H9 (cell line): Measurements from ENCODE around the gene FRMD4B. TPM values are rescaled to one million over a fixed set of nuclear protein-coding genes. Genes with fewer than 3 reads are reported as not detected.

ENCODE experiments used
- DNase-seq: peaks from one replicate; pipeline ENCODE4 v3.0.0-alpha.2; 2017
- H2AFZ ChIP-seq: one replicate; pipeline ENCODE4 v1.6.1; 2013; ENCODE audit warnings: mild to moderate bottlenecking, low read length, control low read depth, moderate library complexity
- H2AK5ac ChIP-seq: 2 replicates; pipeline ENCODE4 v1.6.1; 2013; ENCODE audit warnings: low read length, control low read depth, mixed read lengths; ENCODE audit not compliant: insufficient read length
- H2BK120ac ChIP-seq: one replicate; pipeline ENCODE4 v1.6.1; 2013; ENCODE audit warnings: low read depth, mild to moderate bottlenecking, low read length, control low read depth, inconsistent platforms; ENCODE audit not compliant: poor library complexity, severe bottlenecking
- H2BK12ac ChIP-seq: 2 replicates; pipeline ENCODE4 v1.6.1; 2013; ENCODE audit warnings: low read length, control low read depth, mixed read lengths, low read depth; ENCODE audit not compliant: insufficient read length
- H2BK15ac ChIP-seq: 2 replicates; pipeline ENCODE4 v1.6.1; 2013; ENCODE audit warnings: low read depth, low read length, control low read depth
- H2BK20ac ChIP-seq: one replicate; pipeline ENCODE4 v1.6.1; 2013; ENCODE audit warnings: low read depth, mild to moderate bottlenecking, low read length, control low read depth, inconsistent platforms; ENCODE audit not compliant: poor library complexity, severe bottlenecking
- H2BK5ac ChIP-seq: 2 replicates; pipeline ENCODE4 v1.6.1; 2013; ENCODE audit warnings: low read length, control low read depth, mixed read lengths; ENCODE audit not compliant: insufficient read length
- H3K14ac ChIP-seq: 2 replicates; pipeline ENCODE4 v1.6.1; 2013; ENCODE audit warnings: low read length, control low read depth; ENCODE audit not compliant: insufficient read depth
- H3K18ac ChIP-seq: 2 replicates; pipeline ENCODE4 v1.6.1; 2013; ENCODE audit warnings: low read depth, mild to moderate bottlenecking, mixed read lengths, low read length, control low read depth; ENCODE audit not compliant: insufficient read length
- H3K23ac ChIP-seq: 2 replicates; pipeline ENCODE4 v1.6.1; 2013; ENCODE audit warnings: low read length, control low read depth, mixed read lengths, low read depth; ENCODE audit not compliant: insufficient read length
- H3K23me2 ChIP-seq: 2 replicates; pipeline ENCODE4 v1.6.1; 2013; ENCODE audit warnings: low read depth, mild to moderate bottlenecking, mixed read lengths, low read length, control low read depth; ENCODE audit not compliant: insufficient read length, poor library complexity, severe bottlenecking
- H3K27ac ChIP-seq: 2 replicates; pipeline ENCODE4 v1.5.1; 2013; ENCODE audit warnings: low read length, control low read depth, mixed read lengths, low read depth; ENCODE audit not compliant: insufficient read length
- H3K27me3 ChIP-seq: 2 replicates; pipeline ENCODE4 v1.6.1; 2013; ENCODE audit warnings: low read length, control low read depth, inconsistent platforms; ENCODE audit not compliant: insufficient read depth
- H3K4ac ChIP-seq: 2 replicates; pipeline ENCODE4 v1.6.1; 2013; ENCODE audit warnings: low read depth, mild to moderate bottlenecking, control low read depth, inconsistent platforms, low read length, moderate library complexity
- H3K4me1 ChIP-seq: 2 replicates; pipeline ENCODE4 v1.6.1; 2013; ENCODE audit warnings: low read length, control low read depth, inconsistent platforms; ENCODE audit not compliant: insufficient read depth
- H3K4me2 ChIP-seq: 2 replicates; pipeline ENCODE4 v1.6.1; 2013; ENCODE audit warnings: low read length, control low read depth, mixed read lengths; ENCODE audit not compliant: insufficient read length, insufficient read depth
- H3K56ac ChIP-seq: 2 replicates; pipeline ENCODE4 v1.6.1; 2013; ENCODE audit warnings: low read depth, mild to moderate bottlenecking, mixed read lengths, low read length, control low read depth; ENCODE audit not compliant: insufficient read length
- H3K79me1 ChIP-seq: 2 replicates; pipeline ENCODE4 v1.6.1; 2013; ENCODE audit warnings: low read depth, mild to moderate bottlenecking, moderate library complexity, low read length, control low read depth, inconsistent platforms; ENCODE audit not compliant: insufficient read depth, poor library complexity, severe bottlenecking
- H3K79me2 ChIP-seq: 2 replicates; pipeline ENCODE4 v1.6.1; 2013; ENCODE audit warnings: low read length, control low read depth, inconsistent platforms; ENCODE audit not compliant: insufficient read depth
- H3K9ac ChIP-seq: 2 replicates; pipeline ENCODE4 v1.6.1; 2013; ENCODE audit warnings: low read length, control low read depth, mixed read lengths; ENCODE audit not compliant: insufficient read length; ENCODE audit errors: extremely low read depth
- H3K9me3 ChIP-seq: one replicate; pipeline ENCODE4 v1.6.1; 2013; ENCODE audit warnings: low read depth, low read length, inconsistent platforms; ENCODE audit not compliant: control insufficient read depth
- H3T11ph ChIP-seq: one replicate; pipeline ENCODE4 v1.6.1; 2013; ENCODE audit warnings: mild to moderate bottlenecking, low read length, control low read depth, inconsistent platforms
- H4K20me1 ChIP-seq: one replicate; pipeline ENCODE4 v1.6.1; 2013; ENCODE audit not compliant: control insufficient read depth, insufficient read length, insufficient read depth
- H4K5ac ChIP-seq: 2 replicates; pipeline ENCODE4 v1.6.1; 2013; ENCODE audit warnings: low read depth, mild to moderate bottlenecking, mixed read lengths, low read length, control low read depth; ENCODE audit not compliant: insufficient read length
- H4K8ac ChIP-seq: replicated peaks from 2 replicates; pipeline ENCODE4 v1.6.1; 2013; ENCODE audit warnings: low read length, control low read depth, mixed read lengths, low read depth; ENCODE audit not compliant: insufficient read length
- H4K91ac ChIP-seq: 2 replicates; pipeline ENCODE4 v1.6.1; 2013; ENCODE audit warnings: low read depth, mild to moderate bottlenecking, moderate library complexity, mixed read lengths, low read length, control low read depth; ENCODE audit not compliant: insufficient read length
- H3K27ac Mint-ChIP-seq, 3 experiments: 2 replicates in 2 of 3; 3 replicates in 1 of 3; pipeline ENCODE4 v1.8.0; 2020 to 2021; ENCODE audit warnings: mixed read lengths in 3 of 3, mild to moderate bottlenecking in 1 of 3, moderate library complexity in 1 of 3
- H3K27me3 Mint-ChIP-seq: 2 replicates; pipeline ENCODE4 v1.8.0; 2021; ENCODE audit warnings: low read depth, mild to moderate bottlenecking, moderate library complexity, mixed read lengths
- H3K36me3 Mint-ChIP-seq, 3 experiments: 2 replicates in 2 of 3; 3 replicates in 1 of 3; pipeline ENCODE4 v1.8.0; 2020 to 2021; ENCODE audit warnings: low read depth in 3 of 3, mixed read lengths in 3 of 3; ENCODE audit not compliant: insufficient read depth in 1 of 3
- H3K4me1 Mint-ChIP-seq, 2 experiments: 2 replicates each; pipeline ENCODE4 v1.8.0; 2020; ENCODE audit warnings: mixed read lengths in 2 of 2
- H3K4me3 Mint-ChIP-seq, 2 experiments: 2 replicates in 1 of 2; 3 replicates in 1 of 2; pipeline ENCODE4 v1.8.0; 2020 to 2021; ENCODE audit warnings: mild to moderate bottlenecking in 2 of 2, mixed read lengths in 2 of 2, moderate library complexity in 1 of 2
- H3K9me3 Mint-ChIP-seq, 2 experiments: 2 replicates in 1 of 2; 3 replicates in 1 of 2; pipeline ENCODE4 v1.8.0; 2020; ENCODE audit warnings: mild to moderate bottlenecking in 2 of 2, mixed read lengths in 2 of 2, moderate library complexity in 1 of 2
- CTCF ChIP-seq: fragments of 200-600 bp; sonication (generic); conservative IDR thresholded peaks from 3 replicates; pipeline ENCODE4 v1.8.0; 2021; ENCODE audit warnings: antibody characterized with exemption, mild to moderate bottlenecking
- WGBS: extraction: QIAGEN DNeasy Blood & Tissue Kit; methylation state at CpG from one replicate; pipeline ENCODE4 v1.1.7; 2013; ENCODE audit warnings: missing lambda C conversion rate, low lambda C conversion rate, mixed read lengths; ENCODE audit not compliant: insufficient read length; ENCODE audit errors: extremely low coverage; 5-methylcytosine and 5-hydroxymethylcytosine counted together
- total RNA-seq: library from RNA; stranded (reverse); gene quantifications from 2 replicates; pipeline ENCODE4 v1.2.1, GENCODE V29; 2021

FRMD4B gene
- total RNA-seq, 1 experiment from 2014 or later = 3.4 TPM

GRCh38 chr3:69189487-69189886, 196.4 kb downstream of the FRMD4B start:
- Histone ChIP-seq H3T11ph (no peak overlapping the region), H4K5ac (no peak overlapping the region), H3K14ac (no peak overlapping the region), H3K27ac (no peak overlapping the region), H3K18ac (no peak overlapping the region), H3K56ac (no peak overlapping the region), H3K79me2 (no peaks in the 10 kb centered on the region), H2BK120ac (no peak overlapping the region), H3K4me2 (no peak overlapping the region), H2BK20ac (no peak overlapping the region), H4K91ac (no peak overlapping the region), H2BK5ac (no peak overlapping the region), H3K9ac (no peak overlapping the region), H2AK5ac (no peak overlapping the region), H3K4me1 (no peaks in the 10 kb centered on the region), H2AFZ (no peak overlapping the region), H2BK15ac (no peak overlapping the region), H4K20me1 (no peaks in the 10 kb centered on the region), H4K8ac (no peak overlapping the region), H3K9me3 (no peaks in the 10 kb centered on the region), H2BK12ac (no peak overlapping the region), H3K79me1 (no peaks in the 10 kb centered on the region), H3K23ac (no peak overlapping the region), H3K27me3 (no peaks in the 10 kb centered on the region), H3K4ac (no peak overlapping the region), H3K23me2 (no peaks in the 10 kb centered on the region)
- no CpG with 5 or more reads among the region's 4 CpGs for WGBS
- H3K9me3 Mint-ChIP-seq = no peaks in the 10 kb centered on the region
- no peaks in the 10 kb centered on the region for H3K4me1 Mint-ChIP-seq
- H3K4me3 Mint-ChIP-seq = no peak overlapping the region
- peaks cover 0 to 4% (median 0%) of the 10 kb centered on the region in 3 experiments; a peak in 1 of 7 replicates for H3K36me3 Mint-ChIP-seq
- no peak for TF ChIP-seq CTCF
- H3K27ac Mint-ChIP-seq = no peak overlapping the region
- DNase-seq = no peak
- no peaks in the 10 kb centered on the region for H3K27me3 Mint-ChIP-seq
